Bronchial epithelial cell (primary cell): ENCODE measurements around the gene C10orf90. TPM values are rescaled to one million over a fixed set of nuclear protein-coding genes. Genes with fewer than 3 reads are reported as not detected.

Source experiments
- DNase-seq: peaks from one replicate; pipeline ENCODE4 v3.0.0-alpha.2; 2010; ENCODE audit warnings: low read depth
- FAIRE-seq: peaks from 2 replicates; lab custom pipeline; 2011; peaks lifted over from hg19 to GRCh38; lab: Jason Lieb, UNC
- H3K27me3 ChIP-seq: 2 replicates; pipeline ENCODE4 v1.5.1; 2011; ENCODE audit warnings: low read length; ENCODE audit not compliant: control insufficient read depth, insufficient read depth
- H3K36me3 ChIP-seq: 2 replicates; pipeline ENCODE4 v1.5.1; 2011; ENCODE audit warnings: low read length; ENCODE audit not compliant: control insufficient read depth, insufficient read depth
- H3K4me3 ChIP-seq: 2 replicates; pipeline ENCODE4 v1.5.1; 2011; ENCODE audit warnings: mild to moderate bottlenecking, low read depth, low read length, control low read depth
- total RNA-seq: library from RNA; depleted of rRNA; stranded (reverse); fragments of >200 nt; gene quantifications from 2 replicates; pipeline ENCODE4 v1.2.1, GENCODE V29; 2014
- TF ChIP-seq, protein P1 (sequence below): IDR thresholded peaks from 2 replicates; pipeline ENCODE4 v1.5.1; 2011; ENCODE audit warnings: mild to moderate bottlenecking, moderate library complexity, low read length, control low read depth, inconsistent platforms; ENCODE audit not compliant: insufficient read depth, severe bottlenecking

Gene C10orf90
- total RNA-seq, 1 donor from 2014 or later = not detected

DNA sequence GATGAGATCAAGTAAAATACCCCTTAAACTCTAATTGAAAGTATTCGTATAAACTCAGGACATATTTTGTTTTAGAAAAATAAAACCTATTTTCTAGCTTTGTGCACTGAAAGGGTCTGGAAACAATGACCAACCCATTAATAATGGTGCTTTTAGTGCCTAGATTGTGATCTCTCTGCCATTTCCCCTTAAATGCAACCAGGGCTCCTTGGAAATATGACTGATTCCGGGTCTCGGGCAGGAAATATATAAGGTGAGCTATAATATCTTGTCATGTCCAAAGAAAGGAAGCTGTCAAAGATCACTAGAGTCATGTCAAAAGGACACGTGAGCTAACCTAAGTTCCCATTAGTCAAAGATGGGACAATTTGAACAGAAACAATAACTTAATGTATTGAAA, 269.9 kb downstream of the C10orf90 start:
- no peak for FAIRE-seq

DNA sequence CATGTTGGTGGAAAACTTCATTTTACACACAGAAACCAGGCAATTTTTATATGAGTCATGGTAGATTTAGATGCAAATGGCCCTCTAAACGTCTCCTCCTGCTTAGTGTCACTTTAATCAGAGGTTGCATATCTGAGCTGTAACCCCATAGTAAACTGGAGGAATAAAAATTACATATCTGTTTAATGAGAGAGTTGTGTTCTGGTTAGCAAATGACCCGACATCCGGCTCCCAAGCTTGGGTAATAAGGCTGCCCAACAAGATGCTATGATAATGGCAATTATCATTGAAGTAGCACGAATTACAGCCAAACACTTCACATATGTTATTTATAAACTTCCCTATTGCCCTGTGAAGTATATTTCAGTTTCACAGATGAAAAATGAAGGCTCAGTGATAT, 271.6 kb downstream of the C10orf90 start:
- Histone ChIP-seq H3K4me3 (no peak overlapping the region), H3K27me3 (no peaks in the 10 kb centered on the region), H3K36me3 (no peaks in the 10 kb centered on the region)
- no peak for DNase-seq
- TF ChIP-seq, protein P1, sequence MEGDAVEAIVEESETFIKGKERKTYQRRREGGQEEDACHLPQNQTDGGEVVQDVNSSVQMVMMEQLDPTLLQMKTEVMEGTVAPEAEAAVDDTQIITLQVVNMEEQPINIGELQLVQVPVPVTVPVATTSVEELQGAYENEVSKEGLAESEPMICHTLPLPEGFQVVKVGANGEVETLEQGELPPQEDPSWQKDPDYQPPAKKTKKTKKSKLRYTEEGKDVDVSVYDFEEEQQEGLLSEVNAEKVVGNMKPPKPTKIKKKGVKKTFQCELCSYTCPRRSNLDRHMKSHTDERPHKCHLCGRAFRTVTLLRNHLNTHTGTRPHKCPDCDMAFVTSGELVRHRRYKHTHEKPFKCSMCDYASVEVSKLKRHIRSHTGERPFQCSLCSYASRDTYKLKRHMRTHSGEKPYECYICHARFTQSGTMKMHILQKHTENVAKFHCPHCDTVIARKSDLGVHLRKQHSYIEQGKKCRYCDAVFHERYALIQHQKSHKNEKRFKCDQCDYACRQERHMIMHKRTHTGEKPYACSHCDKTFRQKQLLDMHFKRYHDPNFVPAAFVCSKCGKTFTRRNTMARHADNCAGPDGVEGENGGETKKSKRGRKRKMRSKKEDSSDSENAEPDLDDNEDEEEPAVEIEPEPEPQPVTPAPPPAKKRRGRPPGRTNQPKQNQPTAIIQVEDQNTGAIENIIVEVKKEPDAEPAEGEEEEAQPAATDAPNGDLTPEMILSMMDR = no peak
- no peak for FAIRE-seq

More for the DNA sequence above, 269.9 kb downstream of the C10orf90 start:
- Histone ChIP-seq H3K36me3 (no peaks in the 10 kb centered on the region), H3K27me3 (no peaks in the 10 kb centered on the region), H3K4me3 (no peak overlapping the region)
- TF ChIP-seq, protein P1 = no peak
- no peak for DNase-seq

DNA sequence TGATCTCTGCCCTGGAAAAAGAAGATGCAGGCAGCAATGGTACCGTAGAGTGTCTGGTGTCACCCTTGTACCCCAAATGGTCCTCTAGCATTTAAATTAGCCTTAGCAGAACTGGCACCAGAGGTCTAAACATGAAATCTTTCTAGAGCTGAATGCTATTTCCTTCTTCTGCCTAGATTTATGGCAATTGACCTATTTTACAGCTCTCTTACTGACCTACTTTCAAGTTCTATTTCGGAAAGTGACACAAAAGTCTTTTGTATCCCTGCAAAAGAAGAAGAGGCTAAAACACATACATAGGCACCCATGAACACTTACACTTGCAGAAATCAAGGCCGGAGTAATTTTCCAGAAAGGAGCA, 272.1 kb downstream of the C10orf90 start:
- Histone ChIP-seq H3K27me3 (no peaks in the 10 kb centered on the region), H3K4me3 (no peak overlapping the region), H3K36me3 (no peaks in the 10 kb centered on the region)
- DNase-seq = no peak
- TF ChIP-seq, protein P1 = no peak
- FAIRE-seq = no peak

DNA sequence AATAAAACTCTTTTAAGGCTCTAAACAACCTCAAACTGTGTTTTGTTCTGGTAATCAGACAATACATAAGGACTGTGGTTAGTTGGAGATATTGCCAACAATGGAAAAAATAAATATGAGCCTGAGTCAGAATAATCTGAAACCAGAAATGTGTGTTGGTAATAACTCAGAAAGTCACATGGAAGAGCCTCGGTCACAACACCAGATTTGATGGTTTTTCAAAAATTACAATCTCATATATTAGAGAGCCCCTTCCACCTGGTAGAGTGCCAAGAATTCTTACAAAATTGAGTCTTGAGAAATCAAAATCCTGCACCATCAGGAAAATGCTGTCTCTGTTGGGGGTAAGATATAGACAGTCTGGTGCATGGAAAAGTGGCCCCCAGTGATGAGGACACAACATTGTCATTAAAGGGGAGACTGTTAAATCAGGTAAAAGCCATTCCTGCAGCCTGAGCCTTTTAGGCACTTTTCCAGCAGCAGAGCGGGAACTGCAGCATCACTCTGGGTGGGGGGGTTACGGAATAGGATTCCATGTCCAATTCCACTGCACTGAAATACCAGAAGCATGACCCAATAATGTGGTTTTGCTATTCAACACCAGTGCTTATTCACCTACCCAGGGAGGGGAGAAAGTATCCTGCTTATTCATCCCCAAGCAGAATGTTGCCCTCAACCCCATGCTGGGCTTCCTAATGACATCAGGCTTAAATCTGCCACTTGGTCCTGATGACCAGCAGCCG, 272.7 kb downstream of the C10orf90 start:
- DNase-seq (peak; percentile 98), FAIRE-seq (no peak)
- TF ChIP-seq, protein P1 = no peak

DNA sequence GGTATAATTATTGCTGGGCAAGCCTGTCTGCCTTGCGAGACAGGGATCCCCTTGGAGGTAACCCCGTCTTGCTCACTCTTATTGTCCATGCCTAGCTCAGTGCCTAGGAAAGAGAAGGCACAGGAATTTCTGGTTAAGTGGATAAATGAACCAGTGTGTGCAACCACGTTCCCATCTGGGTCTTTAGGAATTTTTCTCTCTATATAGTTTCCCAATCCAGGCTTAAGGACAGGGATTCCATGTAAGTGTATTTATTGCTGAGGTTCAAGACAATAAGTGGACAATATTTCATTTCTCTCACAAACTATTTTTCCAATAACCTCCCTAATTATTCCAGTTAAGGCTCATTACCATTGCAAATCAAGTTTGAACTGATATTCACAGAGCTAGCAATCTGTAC, 273.3 kb downstream of the C10orf90 start:
- no peak for FAIRE-seq

More for the DNA sequence above, 272.7 kb downstream of the C10orf90 start:
- Histone ChIP-seq H3K36me3 (no peaks in the 10 kb centered on the region), H3K27me3 (no peaks in the 10 kb centered on the region), H3K4me3 (no peak overlapping the region)

More for the DNA sequence above, 273.3 kb downstream of the C10orf90 start:
- H3K4me3 ChIP-seq = no peak overlapping the region
- no peaks in the 10 kb centered on the region for H3K27me3 ChIP-seq
- TF ChIP-seq, protein P1 = no peak
- no peak for DNase-seq
- H3K36me3 ChIP-seq = no peaks in the 10 kb centered on the region
